Measurements from ENCODE around the gene ACAP2. TPM values are rescaled to one million over a fixed set of nuclear protein-coding genes. Genes with fewer than 3 reads are reported as not detected.
"Not testable (repeated sequence)": the region's sequence is repeated elsewhere in the genome, so short reads cannot be mapped to it uniquely, and the experiment has no call there.

Gene ACAP2
- polyA plus RNA-seq, 3 donors, result 41.5 to 96.5 (median 71.6) TPM

GRCh38 chr3:195365371-195365770, 77.4 kb downstream of the ACAP2 start:
- Histone ChIP-seq H3K27me3 (ENCODE audit: control insufficient read depth in 2 of 2, insufficient read depth in 2 of 2, low read length in 2 of 2) (no peaks in the 10 kb centered on the region), H3K36me3 (replicated peaks in 1 of 2; ENCODE audit: control insufficient read depth in 1 of 2, insufficient read depth in 2 of 2, low read length in 2 of 2) (peaks cover 14 to 73% of the 10 kb centered on the region in 2 donors), H3K4me2 (replicated peaks; ENCODE audit: extremely low read depth, low read length, poor library complexity, severe bottlenecking) (no peak overlapping the region), H3K9ac (ENCODE audit: insufficient read depth, low read length, poor library complexity, severe bottlenecking) (no peak overlapping the region), H3K27ac (ENCODE audit: low read depth in 1 of 2, low read length in 2 of 2) (no peak overlapping the region), H3K9me3 (replicated peaks in 1 of 2; ENCODE audit: control insufficient read depth in 1 of 2, insufficient read depth in 1 of 2, low read length in 2 of 2) (no peaks in the 10 kb centered on the region), H4K20me1 (ENCODE audit: insufficient read depth, low read length) (peaks cover 99% of the 10 kb centered on the region), H2AFZ (ENCODE audit: insufficient read depth, low read depth, low read length, poor library complexity, severe bottlenecking) (no peak overlapping the region), H3K79me2 (ENCODE audit: insufficient read depth, low read length) (peaks cover 72% of the 10 kb centered on the region), H3K4me1 (ENCODE audit: control insufficient read depth in 1 of 2, insufficient read depth in 2 of 2, low read length in 2 of 2) (no peaks in the 10 kb centered on the region), H3K4me3 (replicated peaks in 1 of 3; ENCODE audit: low read depth in 2 of 3, low read length in 3 of 3) (no peak overlapping the region)
- Mint-ChIP-seq H3K4me3 (no peak overlapping the region), H3K27ac (no peak overlapping the region), H3K36me3 (peaks cover 36 to 59% of the 10 kb centered on the region in 2 donors), H3K9me3 (peaks cover 0 to 2% (median 0%) of the 10 kb centered on the region in 7 donors), H3K27me3 (ENCODE audit: low read depth in 3 of 3) (no peaks in the 10 kb centered on the region), H3K4me1 (peaks cover 3% of the 10 kb centered on the region)
- WGBS (ENCODE audit: insufficient coverage), result no CpG with 5 or more reads among the region's 2 CpGs
- TF ChIP-seq CTCF (IDR thresholded peaks at IDR 0.05), result no peak
- intact Hi-C loops (cut with micrococcal nuclease), result no loop called here
- no peak for DNase-seq

GRCh38 chr3:195357797-195358196, 85.0 kb downstream of the ACAP2 start:
- peak overlapping the region in 1 of 7 donors; percentile 6 for H3K27ac Mint-ChIP-seq
- H3K27me3 ChIP-seq (ENCODE audit: control insufficient read depth in 2 of 2, insufficient read depth in 2 of 2, low read length in 2 of 2); H3K4me1 ChIP-seq (ENCODE audit: control insufficient read depth in 1 of 2, insufficient read depth in 2 of 2, low read length in 2 of 2); intact Hi-C loops (cut with micrococcal nuclease); H3K9me3 Mint-ChIP-seq; H3K9ac ChIP-seq (ENCODE audit: insufficient read depth, low read length, poor library complexity, severe bottlenecking); H3K9me3 ChIP-seq (replicated peaks in 1 of 2; ENCODE audit: control insufficient read depth in 1 of 2, insufficient read depth in 1 of 2, low read length in 2 of 2); H3K4me3 ChIP-seq (replicated peaks in 1 of 3; ENCODE audit: low read depth in 2 of 3, low read length in 3 of 3); H3K27me3 Mint-ChIP-seq (ENCODE audit: low read depth in 3 of 3); DNase-seq; H2AFZ ChIP-seq (ENCODE audit: insufficient read depth, low read depth, low read length, poor library complexity, severe bottlenecking); H3K4me1 Mint-ChIP-seq; H3K4me3 Mint-ChIP-seq; H3K4me2 ChIP-seq (replicated peaks; ENCODE audit: extremely low read depth, low read length, poor library complexity, severe bottlenecking): not testable (repeated sequence)
- H3K36me3 Mint-ChIP-seq, result peaks cover 38 to 61% of the 10 kb centered on the region in 2 donors
- WGBS (ENCODE audit: insufficient coverage), result no CpG with 5 or more reads among the region's 2 CpGs
- Histone ChIP-seq H3K27ac (ENCODE audit: low read depth in 1 of 2, low read length in 2 of 2) (peak overlapping the region in 1 of 2 donors; percentile 30), H3K79me2 (ENCODE audit: insufficient read depth, low read length) (peaks cover 98% of the 10 kb centered on the region), H3K36me3 (replicated peaks in 1 of 2; ENCODE audit: control insufficient read depth in 1 of 2, insufficient read depth in 2 of 2, low read length in 2 of 2) (peaks cover 23 to 52% of the 10 kb centered on the region in 2 donors), H4K20me1 (ENCODE audit: insufficient read depth, low read length) (peaks cover 100% of the 10 kb centered on the region)
